Stimulated activated CD4-positive, alpha-beta T cell treated with anti-CD3 and anti-CD28 coated beads, Interleukin-4, amount 100 ng/mL, for 24 hours (primary cell): ENCODE results near the gene QSOX1.

Experiments used
- DNase-seq: peaks from one replicate; pipeline ENCODE4 v3.0.0-alpha.2; 2020

QSOX1 gene

GRCh38 chr1:180217006-180217405 is 62.3 kb downstream of the QSOX1 start:
- no peak for DNase-seq

- no peak for DNase-seq
Observed at GRCh38 chr1:180218806-180219765, 64.4 kb downstream of the QSOX1 start.

GRCh38 chr1:180219776-180220175 is 65.1 kb downstream of the QSOX1 start:
- no peak for DNase-seq

GRCh38 chr1:180221462-180221861 is 66.8 kb downstream of the QSOX1 start:
- no peak for DNase-seq

GRCh38 chr1:180224902-180225301 is 70.2 kb downstream of the QSOX1 start:
- no peak for DNase-seq

- no peak for DNase-seq
Observed at GRCh38 chr1:180225403-180225802, 70.7 kb downstream of the QSOX1 start.

GRCh38 chr1:180227861-180228647 is 73.4 kb downstream of the QSOX1 start:
- DNase-seq = no peak

GRCh38 chr1:180228648-180229482 is 74.2 kb downstream of the QSOX1 start:
- no peak for DNase-seq

- DNase-seq = no peak
Observed at GRCh38 chr1:180229483-180230415, 75.1 kb downstream of the QSOX1 start, which contains the start of gene LHX4. TSS of gene LHX4 (plus strand) at chr1:180230264. CDS start at chr1:180230530, 266 bp downstream.

- no peak for DNase-seq
Observed at GRCh38 chr1:180230416-180230790, 75.7 kb downstream of the QSOX1 start.

- no peak for DNase-seq
Observed at GRCh38 chr1:180230791-180231505, 76.3 kb downstream of the QSOX1 start.

GRCh38 chr1:180231506-180231921 is 76.8 kb downstream of the QSOX1 start:
- DNase-seq = no peak

- no peak for DNase-seq
Observed at GRCh38 chr1:180231936-180232335, 77.3 kb downstream of the QSOX1 start.

- DNase-seq = no peak
Observed at GRCh38 chr1:180232521-180233043, 77.9 kb downstream of the QSOX1 start.

GRCh38 chr1:180233191-180234011 is 78.7 kb downstream of the QSOX1 start:
- no peak for DNase-seq

GRCh38 chr1:180234369-180235076 is 79.9 kb downstream of the QSOX1 start:
- DNase-seq = no peak

GRCh38 chr1:180235077-180235501 is 80.4 kb downstream of the QSOX1 start:
- DNase-seq = no peak

GRCh38 chr1:180235502-180236239 is 81.0 kb downstream of the QSOX1 start:
- DNase-seq = no peak
